Loucy (cell line): ENCODE data around the gene HEG1.

Experiments used
- H2AFZ ChIP-seq: fragments of 200-600 bp; sonication (generic); 2 replicates; pipeline ENCODE4 v1.6.0; 2016; ENCODE audit warnings: antibody characterized with exemption, mild to moderate bottlenecking, low read length, moderate library complexity
- H3F3A ChIP-seq: fragments of 200-600 bp; 2 replicates; pipeline ENCODE4 v1.6.0; 2016; ENCODE audit warnings: antibody characterized with exemption, low read depth, mild to moderate bottlenecking
- H3K27me3 ChIP-seq: fragments of 200-600 bp; sonication (generic); 2 replicates; pipeline ENCODE4 v1.6.1; 2014; ENCODE audit warnings: low read length, mild to moderate bottlenecking; ENCODE audit not compliant: insufficient read depth, poor library complexity, severe bottlenecking
- H3K36me3 ChIP-seq: fragments of 200-600 bp; sonication (generic); 2 replicates; pipeline ENCODE4 v1.6.1; 2016; ENCODE audit warnings: low read length; ENCODE audit not compliant: insufficient read depth
- H3K4me1 ChIP-seq: fragments of 200-600 bp; sonication (generic); 2 replicates; pipeline ENCODE4 v1.5.1; 2014; ENCODE audit warnings: low read length, mild to moderate bottlenecking; ENCODE audit not compliant: insufficient read depth, poor library complexity, severe bottlenecking
- H3K4me2 ChIP-seq: fragments of 200-600 bp; sonication (generic); 2 replicates; pipeline ENCODE4 v1.6.0; 2014; ENCODE audit warnings: antibody characterized with exemption, low read length, low read depth, mild to moderate bottlenecking; ENCODE audit not compliant: poor library complexity, severe bottlenecking
- H3K4me3 ChIP-seq: fragments of 200-600 bp; sonication (generic); 2 replicates; pipeline ENCODE4 v1.5.1; 2014; ENCODE audit warnings: low read length, mild to moderate bottlenecking, mixed read lengths; ENCODE audit not compliant: poor library complexity, severe bottlenecking
- H3K79me2 ChIP-seq: fragments of 200-600 bp; sonication (generic); 2 replicates; pipeline ENCODE4 v1.6.1; 2014; ENCODE audit warnings: low read length; ENCODE audit not compliant: insufficient read depth
- H3K9ac ChIP-seq: fragments of 200-600 bp; sonication (generic); 2 replicates; pipeline ENCODE4 v1.6.0; 2014; ENCODE audit warnings: mild to moderate bottlenecking, low read depth, low read length, moderate library complexity; ENCODE audit not compliant: poor library complexity, severe bottlenecking
- H3K9me2 ChIP-seq: fragments of 200-600 bp; sonication (generic); replicated peaks from 2 replicates; pipeline ENCODE4 v1.6.1; 2016; ENCODE audit warnings: low read depth, low read length, mixed read lengths
- H3K9me3 ChIP-seq: fragments of 200-600 bp; sonication (generic); 2 replicates; pipeline ENCODE4 v1.6.1; 2014; ENCODE audit warnings: mild to moderate bottlenecking, antibody characterized with exemption, low read length, low read depth; ENCODE audit not compliant: insufficient read depth
- H4K20me1 ChIP-seq: fragments of 200-600 bp; sonication (generic); 2 replicates; pipeline ENCODE4 v1.6.0; 2014; ENCODE audit warnings: antibody characterized with exemption, low read length, mild to moderate bottlenecking; ENCODE audit not compliant: insufficient read depth, poor library complexity, severe bottlenecking
- EZH2phosphoT487 ChIP-seq: fragments of 200-600 bp; IDR thresholded peaks from 2 replicates; pipeline ENCODE4 v1.6.1; 2018; ENCODE audit warnings: antibody characterized with exemption, mild to moderate bottlenecking, moderate library complexity, borderline replicate concordance
- TF ChIP-seq, protein P1 (sequence below): fragments of 200-600 bp; sonication (generic); conservative IDR thresholded peaks from 2 replicates; pipeline ENCODE4 v1.5.1; 2014; ENCODE audit warnings: mild to moderate bottlenecking, antibody characterized with exemption, low read length

The HEG1 gene

DNA sequence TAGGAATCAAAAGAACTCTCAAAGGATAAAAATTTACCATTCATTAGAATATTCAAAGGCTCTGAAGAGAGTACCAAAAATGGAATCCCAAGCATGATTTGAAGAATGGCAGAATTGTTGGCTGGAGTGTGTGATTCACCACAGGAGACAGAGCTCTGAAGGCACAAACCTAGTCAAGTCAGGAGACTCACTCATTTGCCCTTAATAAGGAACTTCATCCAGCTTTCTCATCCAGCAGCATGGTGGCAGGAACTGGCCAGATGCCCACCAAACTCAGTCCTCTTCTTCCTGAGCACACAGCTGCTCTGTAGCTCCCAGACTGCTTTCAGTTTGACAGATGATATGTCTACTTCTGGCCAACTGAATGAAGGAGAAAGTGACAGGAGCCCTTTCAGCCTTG lies 16.5 kb upstream of the HEG1 start:
- Histone ChIP-seq H2AFZ (0 out of 2 replicates have a peak overlapping the region, but pooled peaks have one; percentile 17), H3K9me2 (no peaks in the 10 kb centered on the region), H3K4me3 (no peak overlapping the region), H3K27me3 (no peaks in the 10 kb centered on the region), H3K9me3 (no peaks in the 10 kb centered on the region), H3F3A (no peaks in the 10 kb centered on the region), H3K36me3 (no peaks in the 10 kb centered on the region), H3K4me1 (peaks cover 9% of the 10 kb centered on the region), H3K79me2 (no peaks in the 10 kb centered on the region), H3K9ac (no peak overlapping the region), H3K4me2 (no peak overlapping the region), H4K20me1 (no peaks in the 10 kb centered on the region)
- TF ChIP-seq, protein P1, sequence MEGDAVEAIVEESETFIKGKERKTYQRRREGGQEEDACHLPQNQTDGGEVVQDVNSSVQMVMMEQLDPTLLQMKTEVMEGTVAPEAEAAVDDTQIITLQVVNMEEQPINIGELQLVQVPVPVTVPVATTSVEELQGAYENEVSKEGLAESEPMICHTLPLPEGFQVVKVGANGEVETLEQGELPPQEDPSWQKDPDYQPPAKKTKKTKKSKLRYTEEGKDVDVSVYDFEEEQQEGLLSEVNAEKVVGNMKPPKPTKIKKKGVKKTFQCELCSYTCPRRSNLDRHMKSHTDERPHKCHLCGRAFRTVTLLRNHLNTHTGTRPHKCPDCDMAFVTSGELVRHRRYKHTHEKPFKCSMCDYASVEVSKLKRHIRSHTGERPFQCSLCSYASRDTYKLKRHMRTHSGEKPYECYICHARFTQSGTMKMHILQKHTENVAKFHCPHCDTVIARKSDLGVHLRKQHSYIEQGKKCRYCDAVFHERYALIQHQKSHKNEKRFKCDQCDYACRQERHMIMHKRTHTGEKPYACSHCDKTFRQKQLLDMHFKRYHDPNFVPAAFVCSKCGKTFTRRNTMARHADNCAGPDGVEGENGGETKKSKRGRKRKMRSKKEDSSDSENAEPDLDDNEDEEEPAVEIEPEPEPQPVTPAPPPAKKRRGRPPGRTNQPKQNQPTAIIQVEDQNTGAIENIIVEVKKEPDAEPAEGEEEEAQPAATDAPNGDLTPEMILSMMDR, result no peak
- no peak for TF ChIP-seq EZH2phosphoT487

DNA sequence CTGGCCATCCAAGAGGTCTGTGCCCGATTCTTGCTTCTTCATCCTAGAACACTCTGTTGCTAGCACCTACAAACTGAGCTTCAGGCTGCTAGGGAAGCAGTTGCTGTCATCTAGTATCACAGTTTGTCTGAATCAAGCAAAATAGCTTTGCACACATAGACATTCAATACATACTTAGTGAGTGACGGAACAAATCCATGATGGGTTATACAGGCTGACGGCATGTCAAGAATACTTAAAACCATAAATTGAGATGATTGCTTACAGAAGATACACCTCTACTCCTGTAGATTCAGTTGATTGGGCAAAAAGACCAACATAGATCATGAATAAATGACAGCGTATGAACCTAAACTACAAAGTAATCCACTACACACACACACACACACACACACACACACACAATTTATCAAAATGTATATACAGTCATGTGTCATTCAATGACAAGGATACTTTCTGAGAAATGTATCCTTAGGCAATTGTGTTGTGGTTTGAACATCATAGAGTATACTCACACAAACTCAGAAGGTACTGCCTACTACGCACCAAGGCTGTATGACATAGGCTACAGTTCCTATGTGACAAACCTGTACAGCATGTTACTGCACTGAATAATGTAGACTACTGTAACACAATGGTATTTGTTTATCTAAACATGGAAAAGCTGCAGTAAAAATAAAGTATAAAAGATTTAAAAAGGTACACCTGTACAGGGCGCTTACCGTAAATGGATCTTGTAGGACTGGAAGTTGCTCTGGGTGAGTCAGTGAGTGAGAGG lies 14.4 kb upstream of the HEG1 start:
- TF ChIP-seq EZH2phosphoT487, result no peak
- TF ChIP-seq, protein P1, result no peak
- Histone ChIP-seq H3K9ac (no peak overlapping the region), H3F3A (no peaks in the 10 kb centered on the region)

DNA sequence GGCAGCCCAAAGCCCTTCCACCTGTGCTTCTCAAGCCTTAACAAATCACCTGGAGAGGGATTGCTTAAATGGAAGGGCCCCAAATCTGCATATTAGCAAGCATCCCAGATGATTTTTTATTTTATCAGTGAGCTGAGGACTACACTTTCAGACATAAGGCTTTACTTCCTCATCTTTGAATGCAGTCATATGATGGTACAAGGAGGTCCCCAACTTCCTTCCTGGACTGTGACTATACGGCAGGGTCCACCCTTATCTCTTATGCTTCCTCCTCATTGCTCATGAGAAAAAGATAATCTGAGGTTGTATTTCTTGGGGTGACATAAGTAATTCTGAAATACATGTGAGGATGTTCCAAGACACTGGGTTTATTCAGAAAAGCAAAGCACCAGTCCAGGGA lies 13.7 kb upstream of the HEG1 start:
- peak overlapping the region; percentile 15 for H3K4me2 ChIP-seq
- peaks cover 9% of the 10 kb centered on the region for H3K4me1 ChIP-seq
- peak overlapping the region; percentile 79 for H2AFZ ChIP-seq
- no peaks in the 10 kb centered on the region for H4K20me1 ChIP-seq
- H3F3A ChIP-seq, result no peaks in the 10 kb centered on the region
- H3K36me3 ChIP-seq, result no peaks in the 10 kb centered on the region
- H3K79me2 ChIP-seq, result no peaks in the 10 kb centered on the region
- no peak for TF ChIP-seq EZH2phosphoT487
- TF ChIP-seq, protein P1, result no peak
- H3K27me3 ChIP-seq, result no peaks in the 10 kb centered on the region
- H3K9ac ChIP-seq, result no peak overlapping the region
- no peak overlapping the region for H3K4me3 ChIP-seq
- no peaks in the 10 kb centered on the region for H3K9me3 ChIP-seq
- no peaks in the 10 kb centered on the region for H3K9me2 ChIP-seq

More for the DNA sequence above, 14.4 kb upstream of the HEG1 start:
- Histone ChIP-seq H3K79me2 (no peaks in the 10 kb centered on the region), H3K27me3 (no peaks in the 10 kb centered on the region), H4K20me1 (no peaks in the 10 kb centered on the region), H3K4me3 (no peak overlapping the region), H3K4me1 (peaks cover 9% of the 10 kb centered on the region), H3K9me3 (no peaks in the 10 kb centered on the region), H3K36me3 (no peaks in the 10 kb centered on the region), H3K4me2 (no peak overlapping the region), H2AFZ (peak overlapping the region; percentile 79; the same call in 1 of the 2 replicates), H3K9me2 (no peaks in the 10 kb centered on the region)
